HL-60/S4 (cell line): ENCODE measurements around the gene IDS.
"Not testable (repeated sequence)": the region's sequence is repeated elsewhere in the genome, so short reads cannot be mapped to it uniquely, and the experiment has no call there.

Experiments
- in situ Hi-C: fragments of 300-500 bp; cut with MboI; formaldehyde crosslinking; loops from 2 replicates; pipeline ENCODE4 v1.14.3; 2022; ENCODE audit warnings: low sequenced_read_pairs

IDS gene, protein sequence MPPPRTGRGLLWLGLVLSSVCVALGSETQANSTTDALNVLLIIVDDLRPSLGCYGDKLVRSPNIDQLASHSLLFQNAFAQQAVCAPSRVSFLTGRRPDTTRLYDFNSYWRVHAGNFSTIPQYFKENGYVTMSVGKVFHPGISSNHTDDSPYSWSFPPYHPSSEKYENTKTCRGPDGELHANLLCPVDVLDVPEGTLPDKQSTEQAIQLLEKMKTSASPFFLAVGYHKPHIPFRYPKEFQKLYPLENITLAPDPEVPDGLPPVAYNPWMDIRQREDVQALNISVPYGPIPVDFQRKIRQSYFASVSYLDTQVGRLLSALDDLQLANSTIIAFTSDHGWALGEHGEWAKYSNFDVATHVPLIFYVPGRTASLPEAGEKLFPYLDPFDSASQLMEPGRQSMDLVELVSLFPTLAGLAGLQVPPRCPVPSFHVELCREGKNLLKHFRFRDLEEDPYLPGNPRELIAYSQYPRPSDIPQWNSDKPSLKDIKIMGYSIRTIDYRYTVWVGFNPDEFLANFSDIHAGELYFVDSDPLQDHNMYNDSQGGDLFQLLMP

DNA sequence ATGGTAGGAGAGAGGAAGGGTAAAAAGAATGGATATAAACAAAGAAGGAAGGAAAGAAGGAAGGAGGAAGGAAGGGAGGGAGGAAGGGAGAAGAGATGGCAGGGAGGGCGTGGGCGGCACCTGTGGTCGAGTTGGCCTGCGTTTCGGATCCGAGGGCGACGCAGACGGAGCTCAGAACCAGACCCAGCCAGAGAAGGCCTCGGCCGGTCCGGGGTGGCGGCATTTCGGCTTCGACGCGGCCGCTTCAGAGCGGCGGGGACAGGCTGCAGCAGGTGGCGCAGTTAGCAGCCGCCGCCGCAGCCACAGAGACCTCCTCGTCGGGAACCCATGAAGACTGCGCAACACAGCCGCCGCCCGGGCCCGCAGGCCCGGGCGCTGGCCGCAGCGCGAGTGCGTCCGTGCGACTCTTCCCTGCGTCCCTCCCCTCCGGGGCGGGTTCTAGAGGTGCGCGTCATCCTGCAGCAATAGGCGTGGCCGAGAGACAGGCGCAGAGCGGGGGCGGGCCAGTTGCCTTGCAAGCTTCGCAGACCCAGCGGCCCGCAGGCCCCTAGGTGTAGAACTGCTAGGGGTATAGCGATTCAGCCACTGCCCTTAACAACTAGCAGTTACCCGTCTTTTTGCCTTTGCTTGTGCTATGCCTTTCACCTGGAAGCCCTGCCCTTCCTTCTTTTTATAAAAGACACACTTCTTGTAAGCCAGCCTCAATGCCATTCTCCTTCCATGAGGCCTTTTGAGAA lies at the start of gene IDS:
TSS of gene IDS (minus strand) at position 392 of the 737 bp plus-strand sequence. CDS start at position 223, 169 bp downstream.
- in situ Hi-C loops = no loop called here

DNA sequence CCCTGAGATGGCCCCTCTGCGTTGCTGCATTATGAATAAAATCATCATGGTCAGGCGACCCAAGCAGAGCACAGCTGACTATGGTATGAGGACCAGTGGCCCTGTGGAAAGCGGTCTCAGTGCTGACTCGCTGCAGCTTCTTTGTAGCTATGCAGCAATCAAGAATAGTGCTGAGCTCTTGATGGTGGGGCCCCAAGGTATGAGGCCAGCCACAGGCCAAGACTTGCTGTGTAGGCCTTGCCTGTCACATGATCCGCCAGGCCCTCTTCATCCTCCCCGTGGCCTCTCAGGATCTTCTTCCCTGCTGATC lies 46.8 kb upstream of the IDS start:
- in situ Hi-C loops = not testable (repeated sequence)

DNA sequence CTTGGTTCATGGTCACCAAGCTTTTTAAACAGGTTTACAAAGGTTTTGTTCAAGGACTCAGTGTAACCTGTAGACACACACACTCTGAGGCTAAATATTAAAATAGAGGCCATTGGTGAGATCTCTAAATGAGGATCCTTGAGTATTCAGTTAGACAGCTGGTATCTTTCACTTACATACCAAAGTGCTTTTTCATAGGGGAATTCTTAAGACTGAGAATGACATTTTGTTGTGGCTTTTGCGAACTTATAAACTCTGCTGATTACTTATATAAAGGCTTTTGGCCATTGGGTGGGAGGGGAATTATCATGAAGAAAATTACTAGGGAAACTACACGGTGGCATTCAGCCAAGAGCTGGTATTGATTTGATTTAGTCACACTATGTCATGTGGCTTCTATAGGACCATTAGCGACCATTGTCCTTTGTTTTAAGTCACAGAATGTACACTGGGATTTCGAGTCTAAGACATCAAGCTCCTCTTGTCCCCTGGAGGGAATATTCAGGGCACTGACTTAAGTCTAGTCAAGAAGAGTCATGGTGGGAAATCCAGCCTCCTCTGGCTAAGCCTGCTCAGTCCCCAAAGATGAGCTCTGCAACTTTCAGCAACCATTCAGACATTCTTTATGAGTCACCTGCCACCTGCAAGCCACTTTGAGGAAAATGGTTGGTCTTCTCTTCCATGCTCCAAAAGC lies 46.3 kb upstream of the IDS start:
- in situ Hi-C loops = not testable (repeated sequence)

DNA sequence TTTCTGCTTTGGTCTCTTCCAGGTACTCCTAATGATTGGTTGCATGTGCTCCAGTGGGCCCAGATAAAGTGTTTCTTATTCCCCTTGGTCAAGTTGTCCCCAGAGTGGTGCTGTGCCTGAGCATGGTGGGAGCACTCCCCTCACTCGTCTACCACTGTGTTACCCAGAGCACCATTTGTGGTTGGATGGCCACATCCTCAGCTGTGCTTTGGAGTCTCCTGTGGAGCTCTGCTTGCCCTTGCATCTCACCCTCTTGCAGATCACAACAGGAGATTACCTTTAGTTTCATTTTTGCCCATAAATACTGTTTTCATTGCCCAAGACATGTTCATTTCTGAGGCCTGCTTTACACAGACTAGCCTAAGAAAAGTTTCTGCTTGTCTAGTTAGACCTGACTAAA lies 45.3 kb upstream of the IDS start:
- in situ Hi-C loops = not testable (repeated sequence)

DNA sequence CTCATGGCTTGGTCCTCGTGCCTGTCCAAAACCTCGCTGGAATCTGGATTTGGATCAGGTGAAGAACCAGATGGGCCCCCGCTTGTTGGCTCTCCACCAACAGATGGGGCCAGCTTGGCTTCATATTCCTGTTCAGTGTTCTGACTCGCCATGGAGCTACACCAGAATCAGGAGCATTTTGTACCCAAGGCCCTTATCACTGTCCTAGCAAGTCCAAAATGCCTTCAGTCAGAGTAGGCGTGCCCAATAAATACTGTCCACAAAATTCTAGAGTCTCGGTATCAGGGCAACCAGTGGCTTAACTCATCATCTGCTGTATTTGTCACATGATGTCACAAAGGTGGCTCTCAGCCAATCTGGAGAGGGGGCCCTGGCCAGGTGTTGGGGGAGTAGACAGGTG lies 44.6 kb upstream of the IDS start, which contains the start of gene HSFX3:
TSS of gene HSFX3 (minus strand) at position 224 of the 400 bp plus-strand sequence. CDS start at position 152, 72 bp downstream.
- in situ Hi-C loops = not testable (repeated sequence)

DNA sequence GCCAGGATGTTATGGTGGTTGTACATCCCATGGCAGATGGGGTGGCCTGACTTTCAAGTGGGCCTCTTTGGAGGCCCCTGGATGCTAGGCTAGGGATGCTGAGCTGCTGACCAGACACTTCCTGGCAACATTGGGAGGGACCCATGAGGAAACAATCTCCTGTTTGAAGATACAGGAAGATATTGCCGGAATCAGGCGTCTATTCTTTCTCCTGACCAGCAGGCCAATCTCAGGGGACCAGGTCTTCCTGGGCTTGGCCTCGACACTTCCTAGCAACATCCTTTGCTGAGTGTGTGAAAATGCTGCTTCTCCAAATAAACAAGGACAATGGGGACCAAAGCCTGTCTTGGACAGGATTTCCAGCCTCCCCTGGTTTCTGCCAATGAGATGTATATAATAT lies 42.7 kb upstream of the IDS start:
- in situ Hi-C loops = not testable (repeated sequence)

DNA sequence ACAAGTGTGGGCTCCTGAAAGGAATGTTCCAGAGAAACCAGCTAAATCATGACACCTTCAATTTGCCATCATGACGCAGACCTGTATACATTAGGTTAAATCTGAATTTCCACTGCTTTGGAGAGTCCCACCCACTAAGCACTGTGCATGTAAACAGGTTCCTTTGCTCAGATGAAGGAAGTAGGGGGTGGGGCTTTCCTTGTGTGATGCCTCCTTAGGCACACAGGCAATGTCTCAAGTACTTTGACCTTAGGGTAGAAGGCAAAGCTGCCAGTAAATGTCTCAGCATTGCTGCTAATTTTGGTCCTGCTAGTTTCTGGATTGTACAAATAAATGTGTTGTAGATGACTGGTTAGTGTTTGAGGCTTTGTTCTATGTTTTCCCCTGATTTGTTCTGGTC lies 41.9 kb upstream of the IDS start:
- in situ Hi-C loops = not testable (repeated sequence)

DNA sequence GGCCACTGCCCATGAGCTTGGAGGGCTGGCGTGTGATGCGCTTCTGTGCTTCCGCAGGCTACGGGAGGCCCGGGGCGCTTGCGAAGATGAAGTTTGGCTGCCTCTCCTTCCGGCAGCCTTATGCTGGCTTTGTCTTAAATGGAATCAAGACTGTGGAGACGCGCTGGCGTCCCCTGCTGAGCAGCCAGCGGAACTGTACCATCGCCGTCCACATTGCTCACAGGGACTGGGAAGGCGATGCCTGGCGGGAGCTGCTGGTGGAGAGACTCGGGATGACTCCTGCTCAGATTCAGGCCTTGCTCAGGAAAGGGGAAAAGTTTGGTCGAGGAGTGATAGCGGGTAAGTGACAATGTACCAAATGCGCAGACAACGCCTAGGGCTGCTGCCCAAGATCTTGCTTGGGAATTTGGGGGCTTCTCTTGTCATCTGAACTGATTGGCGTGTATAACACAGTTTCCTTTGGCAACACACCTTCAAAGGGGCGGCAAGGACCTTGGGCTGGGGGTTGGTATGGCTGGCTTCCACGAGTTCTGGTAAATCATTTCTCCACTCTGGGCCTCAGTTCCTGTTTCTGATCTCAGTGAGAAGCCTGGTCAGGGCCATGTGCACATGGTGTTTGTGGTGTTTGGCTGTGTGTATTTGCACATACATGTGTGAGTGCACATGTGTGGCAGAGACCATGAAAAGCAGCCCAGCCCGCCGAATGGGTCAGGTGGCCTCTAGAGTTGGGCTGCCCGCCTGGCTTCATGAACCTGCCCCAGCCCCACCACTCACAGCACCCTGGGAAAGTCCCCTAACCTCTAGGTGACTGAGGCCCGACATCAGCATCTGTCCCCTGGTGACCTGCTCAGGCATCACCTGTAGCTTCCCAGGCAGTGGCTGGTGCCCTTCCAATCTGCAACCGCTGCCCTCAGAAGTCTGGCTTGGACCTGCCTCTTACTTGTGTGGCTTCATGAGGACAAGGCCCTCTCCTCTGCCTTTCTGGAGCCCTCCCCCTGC lies 40.7 kb upstream of the IDS start:
- in situ Hi-C loops = not testable (repeated sequence)

DNA sequence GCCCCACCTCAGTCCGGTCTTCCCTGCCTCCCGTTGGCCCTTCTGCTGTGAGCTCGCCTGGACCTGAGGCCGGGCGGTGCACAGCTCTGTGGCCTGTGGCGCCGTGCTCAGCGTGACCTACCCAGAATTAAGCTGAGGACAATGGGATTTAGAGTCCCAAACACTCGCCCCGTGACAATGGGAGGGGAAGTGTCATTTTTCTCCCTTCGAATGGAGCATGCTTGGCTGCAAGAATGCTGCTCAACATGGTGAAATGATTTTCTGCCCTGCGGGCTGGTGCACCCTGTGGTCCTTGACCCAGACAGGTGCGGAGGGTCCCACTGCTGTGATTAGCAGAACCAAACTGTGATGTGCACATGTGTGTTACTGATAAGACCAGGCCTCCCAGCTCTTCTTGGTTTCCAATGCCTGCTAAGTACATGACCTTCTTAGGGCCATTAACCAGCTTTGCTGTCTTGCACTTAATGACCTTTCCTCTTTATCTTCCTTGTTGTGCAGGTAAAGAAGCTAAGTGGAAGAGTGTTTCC lies 36.5 kb upstream of the IDS start:
- in situ Hi-C loops = no loop called here

DNA sequence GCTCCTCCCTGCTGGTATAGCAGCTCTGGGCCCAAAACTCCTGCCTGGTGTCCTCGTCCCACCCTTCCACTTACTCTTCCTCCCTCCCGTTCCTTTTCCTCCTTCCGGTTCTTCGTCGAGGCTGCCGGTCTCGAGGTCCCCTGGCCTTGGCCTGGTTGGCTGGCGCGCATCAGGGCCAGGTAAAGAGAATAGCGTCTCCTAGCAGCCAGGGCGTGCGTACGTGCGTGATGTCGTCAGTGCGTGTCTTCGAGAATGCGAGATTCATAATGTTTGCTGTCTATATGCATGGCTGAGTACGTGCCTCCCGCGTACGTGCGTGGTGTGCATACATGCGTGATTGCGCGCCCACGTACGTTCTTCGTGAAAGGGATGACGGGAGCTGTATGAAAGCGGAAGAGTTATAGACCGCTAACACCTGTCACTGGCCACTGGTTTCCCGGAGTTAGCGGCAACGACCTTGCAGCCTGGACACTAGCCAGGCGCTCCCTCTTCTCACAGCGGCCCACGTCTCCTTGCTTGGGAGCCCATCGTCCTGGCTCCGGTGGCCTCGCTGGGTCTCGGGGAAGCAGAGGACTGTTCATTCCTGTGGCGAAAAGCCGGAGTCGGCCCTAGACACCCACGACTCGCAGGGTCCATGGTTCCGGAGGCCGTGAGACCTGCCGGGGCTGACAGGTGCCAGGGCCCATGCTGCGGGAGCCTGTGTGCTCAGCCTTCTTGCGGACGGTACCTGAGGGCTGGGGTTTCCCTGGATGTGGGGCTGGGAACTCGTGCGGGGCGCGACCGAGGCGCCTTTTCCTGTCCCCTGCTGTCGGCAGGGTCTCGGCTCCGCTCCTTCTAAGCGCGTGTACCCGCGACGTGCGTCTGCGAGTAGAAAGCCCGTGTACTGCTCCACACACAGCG lies 35.8 kb upstream of the IDS start, which contains the start of gene EOLA1:
TSS of gene EOLA1 (plus strand) at position 392 of the 900 bp plus-strand sequence. CDS start 4,619 bp downstream, outside the sequence.
- in situ Hi-C loops = no loop called here

DNA sequence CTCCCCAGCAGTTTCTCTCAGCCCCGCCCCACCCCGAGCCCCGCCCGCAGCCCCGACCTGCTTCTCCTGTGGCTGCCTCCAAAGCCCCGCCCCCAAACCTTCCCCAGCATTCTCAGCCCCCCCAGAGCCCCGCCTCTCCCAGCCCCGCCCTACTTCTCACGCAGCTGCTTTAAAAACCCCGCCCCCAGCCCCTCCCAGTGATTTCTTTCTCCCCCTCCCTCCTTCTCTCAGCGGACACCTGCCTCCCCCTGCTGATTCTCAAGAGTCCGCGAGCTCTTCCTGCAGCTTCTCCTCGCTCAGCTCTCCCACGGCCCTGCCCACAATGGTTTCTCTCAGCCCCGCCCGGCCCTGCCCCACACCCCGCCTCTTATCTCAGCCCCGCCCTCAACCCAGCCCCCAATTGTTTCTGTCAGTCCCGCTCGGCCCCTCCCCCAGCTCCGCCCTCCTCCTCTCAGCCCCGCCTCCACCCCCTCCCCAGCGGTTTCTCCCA lies 35.1 kb upstream of the IDS start:
- in situ Hi-C loops = no loop called here

DNA sequence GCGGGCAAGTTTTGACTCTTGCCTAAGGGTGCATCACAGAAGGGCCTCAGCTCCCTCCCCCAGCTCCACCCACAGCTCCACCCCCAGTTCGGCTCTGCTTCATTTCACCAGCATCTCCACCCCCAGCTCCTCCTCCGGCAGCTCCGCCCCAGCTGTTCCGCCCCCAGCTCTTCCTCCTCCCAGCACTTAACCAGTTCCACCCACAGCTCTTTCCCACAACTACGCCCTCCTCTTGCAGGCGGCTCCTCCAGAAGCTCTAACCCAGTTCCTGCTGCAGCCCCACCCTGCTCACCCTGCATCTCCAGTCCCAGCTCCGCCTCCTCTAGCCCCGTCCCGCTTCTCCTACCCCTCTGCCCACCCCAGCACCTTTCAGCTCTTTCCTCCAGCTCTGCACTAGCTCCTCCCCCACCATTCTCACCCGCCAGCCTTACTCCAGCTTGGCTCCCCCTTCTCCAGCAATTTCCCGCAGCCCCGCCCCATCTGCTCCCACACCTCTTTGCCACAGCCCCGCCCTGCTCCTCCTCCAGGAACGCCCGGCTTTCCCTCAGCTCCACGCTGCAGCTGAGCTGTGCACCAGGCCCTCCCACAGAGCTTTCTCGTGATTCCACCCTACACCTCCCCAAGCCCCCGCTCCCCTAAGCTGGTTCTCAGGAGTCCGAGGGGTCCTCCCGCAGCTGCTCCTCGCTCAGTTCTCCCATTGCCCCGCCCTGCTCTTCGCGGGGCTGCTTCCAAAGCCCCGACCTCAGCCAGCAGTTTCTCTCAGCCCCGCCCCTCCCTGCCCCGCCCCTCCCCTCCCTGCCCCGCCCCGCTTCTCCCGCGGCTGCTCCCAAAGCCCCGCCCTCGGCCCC lies 34.4 kb upstream of the IDS start:
- in situ Hi-C loops = no loop called here

DNA sequence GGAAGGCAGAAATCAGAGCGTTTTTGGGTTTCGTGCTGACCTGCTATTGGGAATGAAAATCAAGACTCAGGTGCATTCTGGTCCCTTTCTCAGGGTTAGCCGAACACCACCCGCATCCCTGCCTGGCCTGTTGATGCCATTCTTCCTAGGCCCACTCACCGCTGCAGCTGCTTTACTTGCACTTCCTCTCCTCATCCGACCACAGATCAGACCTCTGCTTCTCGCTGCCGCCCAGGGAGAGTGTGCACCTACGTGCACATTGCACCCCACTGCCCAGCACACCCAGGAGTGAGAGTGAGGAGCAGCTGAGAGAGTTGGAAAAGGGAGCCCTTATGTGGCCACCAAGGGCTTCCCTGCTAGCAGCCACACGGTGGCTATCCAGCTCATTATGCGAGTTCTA lies 32.4 kb upstream of the IDS start:
- in situ Hi-C loops = not testable (repeated sequence)

DNA sequence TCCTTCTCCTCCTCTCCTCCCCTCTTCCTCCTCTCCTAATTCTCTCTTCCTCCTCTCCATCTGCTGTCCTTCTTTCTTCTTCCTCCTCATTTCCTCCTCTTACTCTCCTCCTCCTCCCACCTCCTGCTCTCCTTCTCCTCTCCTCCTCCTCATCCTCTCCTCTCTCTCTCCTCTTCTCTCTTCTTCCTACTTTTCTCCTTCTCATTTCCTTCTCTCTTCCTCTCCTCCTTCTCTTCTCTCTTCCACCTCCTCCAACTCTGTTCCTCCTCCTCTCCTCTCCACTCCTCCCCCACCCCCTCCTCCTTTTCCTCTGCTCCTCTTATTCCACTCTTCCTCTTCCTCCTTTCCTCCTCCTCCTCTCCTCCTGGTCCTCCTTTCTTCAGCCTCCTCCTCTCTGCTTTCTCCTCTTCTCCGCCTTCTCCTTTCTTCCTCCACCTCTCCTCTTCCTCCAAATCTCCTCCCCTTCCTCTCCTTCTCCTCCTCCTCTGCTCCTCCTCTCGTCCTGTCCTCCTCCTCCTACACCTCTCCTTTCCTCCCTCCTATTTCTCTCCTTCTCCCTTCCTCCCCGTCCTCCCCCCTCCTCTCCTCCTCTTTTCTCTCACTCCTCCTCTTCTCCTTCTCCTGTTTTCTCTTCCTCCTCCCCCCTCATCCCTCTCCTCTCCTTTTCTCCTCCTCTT lies 30.0 kb upstream of the IDS start:
- in situ Hi-C loops = not testable (repeated sequence)

DNA sequence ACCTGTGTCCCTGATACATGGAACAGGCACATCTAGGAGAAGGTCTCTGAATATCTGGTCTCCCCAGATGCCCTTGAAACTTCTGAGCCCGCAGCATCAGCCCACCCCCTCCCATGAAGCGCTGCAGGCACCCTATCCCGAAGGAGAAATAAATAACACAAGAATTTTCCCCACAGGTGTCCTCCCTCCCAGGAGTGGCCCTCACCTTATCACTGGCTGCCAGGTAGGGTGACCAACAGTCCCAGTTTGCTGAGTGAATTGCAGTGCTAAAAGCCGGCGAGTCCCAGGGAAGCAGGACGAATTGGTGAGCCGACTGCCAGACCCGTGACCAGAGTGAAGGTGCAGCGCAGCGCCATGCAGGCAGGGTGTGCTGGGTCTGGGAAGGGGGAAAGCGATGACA lies 28.9 kb upstream of the IDS start:
- in situ Hi-C loops = not testable (repeated sequence)

DNA sequence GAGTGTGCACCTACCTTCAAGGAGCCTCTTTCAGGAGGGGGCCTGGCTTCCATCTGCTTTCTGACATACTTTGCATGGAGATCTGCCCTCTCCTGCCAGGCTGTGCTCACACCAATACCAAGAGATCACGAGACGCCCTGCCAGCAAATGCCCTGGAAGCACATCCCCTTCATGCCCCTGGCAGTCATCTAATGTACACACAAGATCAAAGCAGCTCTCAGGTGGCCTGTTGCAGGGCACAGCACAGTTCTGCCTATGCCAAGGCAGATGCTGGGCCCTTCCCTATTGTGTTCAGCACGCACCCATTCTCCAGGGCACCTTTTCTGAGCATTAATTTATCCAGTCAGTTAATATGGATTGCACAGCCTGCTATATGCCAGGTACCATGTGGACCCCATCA lies 27.8 kb upstream of the IDS start:
- in situ Hi-C loops = not testable (repeated sequence)

DNA sequence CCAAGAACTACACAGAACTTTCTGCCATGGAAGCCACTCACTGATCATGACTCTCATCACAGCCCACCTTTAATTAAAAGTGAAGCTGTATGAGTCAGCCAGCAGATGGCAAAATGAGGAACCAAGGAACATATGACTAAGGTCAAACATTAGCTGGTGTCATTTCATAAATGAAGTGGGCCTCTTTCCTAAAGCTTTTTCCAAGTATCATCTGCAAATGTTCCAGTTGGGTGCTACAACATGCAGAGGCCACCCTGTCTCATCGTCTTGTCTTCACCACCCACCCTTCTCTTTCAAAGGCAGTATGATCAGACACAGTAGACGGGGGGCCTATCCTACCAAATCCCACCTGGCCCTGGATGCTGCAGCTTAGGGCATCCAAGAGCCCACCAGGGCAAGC lies 26.5 kb upstream of the IDS start:
- in situ Hi-C loops = no loop called here
